DMS114 treated with DMSO at 0.1 percent for 48 hours (cell line): Measurements from ENCODE around the gene ADGRL3.
"Not testable (repeated sequence)": the region's sequence is repeated elsewhere in the genome, so short reads cannot be mapped to it uniquely, and the experiment has no call there.

Source experiments
- DNase-seq: peaks from one replicate; lab custom pipeline; 2025; ENCODE audit not compliant: unreplicated experiment; lab: John Stamatoyannopoulos, UW

Gene ADGRL3

DNA sequence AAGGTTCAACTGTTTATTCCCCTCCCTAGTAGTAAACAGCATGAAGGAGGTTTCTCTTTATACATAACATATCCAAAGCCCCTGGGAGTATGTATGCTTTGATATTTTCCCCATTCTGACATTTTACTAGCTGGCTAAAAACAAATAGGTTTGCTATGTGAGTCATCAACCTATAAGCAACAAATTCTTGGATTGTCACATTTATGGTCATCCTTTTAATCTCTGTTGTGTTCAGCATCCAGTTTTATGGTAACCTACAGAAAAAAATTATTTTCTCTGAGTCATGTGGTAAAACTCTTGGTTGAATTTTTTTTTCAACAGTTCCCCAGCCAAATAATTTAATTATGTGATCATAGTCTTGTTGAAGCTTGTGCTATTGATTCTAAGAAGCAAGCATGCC lies 734.1 kb downstream of the ADGRL3 start:
- no peak for DNase-seq

DNA sequence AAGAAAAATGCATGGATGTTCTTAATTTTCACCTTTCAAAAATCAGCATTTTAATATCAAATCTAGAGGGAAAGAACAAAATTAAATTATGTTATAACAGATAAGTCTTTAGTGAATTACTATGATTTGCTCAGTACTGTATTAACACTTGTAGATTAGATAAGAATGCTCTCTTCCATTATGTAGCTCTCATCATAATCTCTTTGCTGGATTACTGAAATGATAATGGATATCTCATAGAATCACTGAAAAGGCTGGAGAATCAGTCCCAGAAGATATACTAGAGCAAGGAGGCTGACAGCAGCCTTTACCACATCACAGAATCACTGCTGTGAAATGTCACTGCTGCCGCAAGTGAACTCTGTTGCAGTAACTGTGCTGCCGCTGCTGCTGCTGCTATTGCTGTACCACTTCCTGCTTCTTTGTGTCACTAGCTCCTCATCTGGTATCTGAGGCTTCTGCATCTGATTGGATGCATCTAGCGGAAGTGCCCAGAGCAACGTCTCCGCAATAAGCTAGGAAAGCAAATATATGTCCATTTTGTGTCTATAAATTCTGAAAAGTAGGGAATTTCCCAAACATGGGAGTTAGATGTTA lies 738.2 kb downstream of the ADGRL3 start:
- DNase-seq = no peak

DNA sequence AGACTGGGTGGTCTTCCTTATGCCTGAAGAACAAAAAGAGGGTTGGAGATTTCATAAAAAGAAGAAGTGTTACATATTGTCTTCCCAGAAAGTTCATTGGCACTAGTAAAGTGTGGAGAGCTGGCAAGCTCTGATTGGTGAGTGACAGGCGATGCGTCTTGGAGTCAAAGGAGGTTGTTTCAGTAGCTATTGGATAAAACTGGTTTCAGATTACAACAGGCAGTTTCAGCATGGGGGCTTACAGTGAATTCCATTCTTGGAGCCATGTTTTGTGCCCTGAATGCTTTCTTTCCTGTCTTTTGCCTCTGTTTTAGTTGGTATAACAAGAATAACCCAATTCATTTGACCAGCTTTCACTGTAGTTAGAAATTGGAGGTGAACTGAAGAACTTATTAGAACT lies 750.5 kb downstream of the ADGRL3 start:
- DNase-seq = no peak

DNA sequence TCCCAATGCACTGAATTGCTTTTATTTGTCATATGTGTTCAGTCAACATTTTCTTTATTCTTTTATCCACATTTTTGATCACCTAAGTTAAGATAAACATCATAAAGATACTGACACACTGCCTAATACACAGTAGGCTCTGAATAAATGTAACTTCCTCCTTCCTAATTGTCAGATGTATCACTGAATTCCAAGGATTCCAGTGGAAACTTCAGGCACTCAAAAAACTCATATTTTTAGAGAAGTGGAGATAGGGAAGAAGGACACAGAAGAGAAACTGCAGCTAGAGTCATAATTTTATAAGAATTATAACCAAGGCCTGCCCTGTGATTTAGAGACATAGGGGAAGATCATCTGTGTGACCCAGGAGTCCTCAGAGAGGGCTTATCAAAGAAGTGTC lies 753.3 kb downstream of the ADGRL3 start:
- DNase-seq = no peak

DNA sequence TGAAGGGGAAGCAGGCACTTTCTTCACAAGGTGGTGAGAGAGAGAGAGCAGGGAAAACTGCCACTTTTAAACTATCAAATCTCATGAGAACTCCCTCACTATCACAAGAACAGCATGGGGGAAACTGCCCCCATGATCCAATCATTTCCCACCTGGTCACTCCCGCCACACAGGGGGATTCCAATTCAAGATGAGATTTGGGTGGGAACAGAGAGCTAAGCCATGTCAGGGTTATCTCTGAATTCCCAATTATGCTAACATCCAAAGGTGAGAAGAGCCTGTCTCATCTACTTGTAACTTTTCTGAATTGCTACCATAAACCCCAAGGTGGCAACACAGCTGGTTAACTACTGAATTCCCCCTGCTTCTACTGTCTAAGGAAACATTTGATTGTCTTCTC lies 758.5 kb downstream of the ADGRL3 start:
- DNase-seq = no peak

DNA sequence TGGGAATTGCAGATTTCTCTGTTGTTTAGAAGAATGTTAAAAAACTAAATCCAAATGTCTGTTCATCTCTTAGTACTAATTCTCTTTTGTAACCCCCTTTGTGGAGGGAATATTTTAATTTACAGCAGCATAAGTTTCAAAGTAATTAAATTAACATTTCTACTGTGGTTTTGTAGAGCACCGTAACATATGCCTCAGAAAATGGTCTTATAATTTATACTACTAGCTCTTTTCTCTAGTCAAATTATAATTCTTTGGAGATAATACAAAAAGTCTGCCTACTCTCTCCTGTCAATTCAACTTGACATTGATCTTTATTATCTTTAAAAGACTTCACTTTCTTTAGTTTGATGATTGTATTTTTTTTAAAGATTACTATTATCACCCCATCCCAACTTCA lies 759.0 kb downstream of the ADGRL3 start:
- no peak for DNase-seq

DNA sequence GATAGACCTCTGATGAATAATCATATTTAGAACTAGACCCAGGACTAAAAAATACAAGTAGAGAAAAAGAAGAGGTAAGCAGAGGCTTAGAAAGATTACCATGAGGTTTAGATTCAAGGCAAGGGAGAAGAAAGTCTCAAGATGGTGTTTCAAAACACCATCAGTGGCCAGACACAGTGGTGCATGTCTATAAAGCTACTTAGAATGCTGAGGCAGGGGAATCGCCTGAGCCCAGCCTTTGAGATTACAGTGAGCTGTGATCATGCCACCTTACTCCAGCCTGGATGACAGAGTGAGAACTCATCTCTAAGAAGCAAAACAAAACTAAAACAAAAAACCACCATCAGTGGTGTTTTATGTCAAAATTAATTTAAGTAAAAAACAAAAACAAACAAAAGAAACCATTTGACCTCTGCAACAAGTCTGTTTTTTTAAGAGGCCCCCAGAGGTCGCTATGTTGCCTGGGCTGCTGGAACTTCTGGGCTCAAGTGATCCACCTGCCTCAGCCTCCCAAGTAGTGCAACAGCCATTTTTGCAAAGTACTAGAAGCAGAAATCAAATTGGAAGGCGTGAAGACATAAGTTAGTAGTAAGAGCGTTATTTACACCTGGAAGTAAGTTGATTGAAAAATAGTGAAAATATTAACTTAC lies 784.3 kb downstream of the ADGRL3 start:
- no peak for DNase-seq

DNA sequence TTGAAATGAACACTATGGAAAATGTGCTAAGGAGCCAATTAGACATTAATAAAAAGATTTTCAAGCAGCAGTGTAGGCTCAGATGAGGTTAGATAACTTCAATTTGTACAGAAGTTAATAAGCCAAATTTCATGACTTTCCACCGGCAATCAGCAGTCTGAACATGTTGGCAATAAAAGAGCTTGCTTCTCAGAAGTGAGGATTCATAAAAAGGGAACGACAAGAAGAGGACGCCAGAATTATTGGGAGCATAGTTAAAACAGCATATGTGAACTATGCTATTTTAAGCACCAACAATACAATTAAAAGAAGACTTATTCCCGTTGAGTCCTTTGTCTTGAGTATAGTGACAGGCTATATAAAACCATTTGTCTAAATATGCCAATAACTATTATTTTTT lies 785.3 kb downstream of the ADGRL3 start:
- DNase-seq = no peak

DNA sequence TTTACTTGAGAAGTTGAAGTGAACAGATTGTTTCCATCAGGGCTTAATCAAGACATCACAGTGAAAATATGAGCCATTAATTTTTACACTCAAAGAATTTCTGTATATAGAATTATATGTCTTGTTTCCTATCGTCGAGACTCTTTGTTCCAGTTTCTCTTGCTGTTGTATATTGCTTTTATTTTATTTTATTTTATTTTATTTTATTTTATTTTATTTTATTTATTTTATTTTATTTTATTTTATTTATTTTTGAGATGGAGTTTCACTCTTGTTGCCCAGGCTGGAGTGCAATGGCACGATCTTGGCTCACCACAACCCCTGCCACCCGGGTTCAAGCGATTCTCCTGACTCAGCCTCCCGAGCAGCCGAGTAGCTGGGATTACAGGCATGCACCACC lies 786.8 kb downstream of the ADGRL3 start:
- DNase-seq = not testable (repeated sequence)

DNA sequence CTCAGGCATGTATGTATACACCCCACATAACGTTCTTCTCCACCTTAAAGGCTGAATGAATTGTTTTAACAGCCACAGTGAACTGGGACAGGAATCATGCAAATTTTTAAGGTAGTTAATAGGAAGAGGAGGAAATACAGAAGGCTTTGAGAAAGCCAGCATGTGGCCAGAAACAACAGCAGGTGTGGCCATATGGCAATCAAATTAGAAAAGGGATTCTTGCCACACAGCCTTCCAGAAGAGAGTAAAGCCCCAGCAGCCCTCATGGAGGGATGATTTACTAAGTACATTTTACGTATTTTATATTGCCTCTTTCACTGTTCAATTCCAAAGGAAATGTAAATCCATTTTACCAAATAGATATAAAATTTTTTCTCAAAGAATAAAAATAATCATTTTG lies 792.2 kb downstream of the ADGRL3 start:
- no peak for DNase-seq

DNA sequence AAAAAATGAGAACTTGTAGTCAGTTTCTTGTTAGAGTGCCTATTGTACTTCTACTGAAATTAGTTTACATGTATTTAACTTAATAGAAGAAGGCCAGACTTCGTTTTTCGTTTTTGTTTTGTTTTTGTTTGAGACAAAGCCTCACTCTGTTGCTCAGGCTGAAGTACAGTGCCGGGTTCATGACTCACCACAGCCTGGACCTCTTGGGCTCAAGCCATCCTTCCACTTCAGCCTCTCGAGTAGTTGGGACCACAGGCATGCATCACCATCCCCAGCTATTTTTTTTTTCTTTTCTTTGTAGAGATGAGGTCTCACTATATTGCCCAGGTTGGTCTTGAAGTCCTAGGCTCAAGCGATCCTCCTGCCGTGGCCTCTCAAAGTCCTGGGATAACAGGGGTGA lies 793.9 kb downstream of the ADGRL3 start:
- no peak for DNase-seq

DNA sequence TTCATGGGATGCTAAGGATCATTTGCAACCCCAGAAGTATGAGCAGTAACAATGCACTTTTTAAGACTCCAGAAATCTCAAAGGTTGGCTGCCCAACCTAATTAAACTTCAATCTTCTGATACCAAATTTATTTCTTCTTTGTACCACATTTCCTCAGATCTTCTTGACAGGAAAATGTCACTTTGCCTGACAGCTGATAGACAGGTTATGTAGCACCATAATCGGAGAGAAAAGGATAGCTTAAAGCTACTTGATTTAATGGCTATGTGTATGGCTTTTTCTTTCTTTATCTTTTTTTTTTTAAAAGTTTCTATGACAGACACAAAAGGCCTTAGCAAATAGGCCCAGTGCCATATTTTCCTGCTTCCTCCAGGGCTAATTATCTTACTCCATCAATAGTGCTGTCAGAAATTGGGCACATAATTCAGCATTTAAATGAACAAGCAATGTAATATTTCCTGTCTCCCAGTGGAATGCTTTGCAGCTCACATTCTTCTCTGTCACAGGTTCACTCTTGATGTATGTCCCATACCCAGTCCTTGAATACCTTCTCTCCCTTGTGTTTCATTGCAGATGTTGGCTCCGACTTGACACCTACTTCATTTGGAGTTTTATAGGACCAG lies 795.7 kb downstream of the ADGRL3 start:
- DNase-seq = no peak

DNA sequence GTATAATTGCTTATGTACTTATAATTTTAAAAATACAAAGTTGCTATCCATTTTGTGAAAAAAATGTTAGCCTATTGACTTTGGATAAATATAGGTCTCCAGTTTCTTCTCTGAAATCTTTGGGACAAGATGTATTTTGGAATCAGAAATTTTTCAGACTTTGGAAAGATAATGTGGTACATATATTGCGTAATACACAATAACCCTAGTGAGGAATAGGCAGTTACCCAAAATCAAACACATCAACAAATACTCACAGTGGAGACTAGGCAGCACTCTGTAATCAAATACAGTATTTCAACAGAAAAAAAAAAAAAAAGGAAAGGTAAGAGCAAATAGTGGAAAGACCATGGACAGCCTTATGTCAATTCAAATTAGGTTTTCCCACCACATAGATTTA lies 796.8 kb downstream of the ADGRL3 start:
- no peak for DNase-seq

DNA sequence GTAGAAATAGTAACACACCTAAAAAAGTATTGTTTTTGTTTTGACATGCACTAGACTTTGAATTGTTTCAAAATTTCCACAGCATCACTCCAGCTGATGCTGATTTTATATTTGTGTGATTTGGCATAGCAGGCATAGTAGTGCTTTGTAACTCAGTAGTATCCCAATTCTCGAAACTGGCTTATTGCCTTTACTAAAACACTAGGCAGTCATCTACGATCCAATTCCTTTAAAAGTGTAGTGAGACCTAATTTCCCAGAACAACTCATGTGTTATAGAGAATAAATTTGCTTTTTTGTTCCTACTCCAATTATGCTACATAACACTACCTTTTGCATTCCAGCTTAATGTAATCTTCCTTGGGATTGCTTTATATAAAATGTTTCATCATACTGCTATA lies 797.7 kb downstream of the ADGRL3 start:
- DNase-seq = no peak

DNA sequence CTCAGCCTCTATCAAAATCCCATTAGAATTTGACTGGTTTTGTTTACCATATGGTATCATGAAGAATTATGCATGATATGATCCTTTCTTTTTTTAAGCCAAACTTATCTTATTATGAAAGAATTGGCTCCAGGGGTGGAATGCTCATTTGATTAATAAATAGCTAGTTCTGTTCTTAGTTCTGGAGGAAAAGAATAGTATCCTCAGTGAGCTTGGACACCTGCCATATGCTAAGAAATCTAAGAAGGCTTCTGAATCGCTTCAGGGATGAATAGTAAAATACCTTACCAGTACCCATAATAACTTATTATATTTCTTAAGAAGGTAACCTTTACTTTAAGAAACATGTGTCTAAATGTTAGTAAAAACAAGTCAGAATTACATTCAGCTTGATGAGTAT lies 803.6 kb downstream of the ADGRL3 start:
- no peak for DNase-seq

DNA sequence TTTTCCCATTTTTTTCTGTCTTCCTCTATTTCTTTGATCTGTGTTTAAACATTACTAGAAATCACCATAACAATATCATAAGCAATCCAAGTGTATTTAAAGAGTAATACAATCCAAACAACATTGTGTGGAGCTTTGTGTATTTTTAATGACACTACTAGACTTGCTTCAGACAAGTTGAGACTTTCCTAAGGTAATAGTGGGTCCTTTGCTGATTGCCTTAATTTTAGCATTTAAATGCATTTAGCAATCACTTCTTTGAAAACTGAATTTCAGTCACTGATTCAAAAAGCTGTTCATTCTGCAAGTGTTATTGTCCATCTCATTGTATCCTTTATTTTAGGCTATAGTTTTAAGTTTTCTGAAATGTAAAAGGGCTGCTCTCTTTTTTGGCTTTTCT lies 804.8 kb downstream of the ADGRL3 start:
- DNase-seq = no peak

DNA sequence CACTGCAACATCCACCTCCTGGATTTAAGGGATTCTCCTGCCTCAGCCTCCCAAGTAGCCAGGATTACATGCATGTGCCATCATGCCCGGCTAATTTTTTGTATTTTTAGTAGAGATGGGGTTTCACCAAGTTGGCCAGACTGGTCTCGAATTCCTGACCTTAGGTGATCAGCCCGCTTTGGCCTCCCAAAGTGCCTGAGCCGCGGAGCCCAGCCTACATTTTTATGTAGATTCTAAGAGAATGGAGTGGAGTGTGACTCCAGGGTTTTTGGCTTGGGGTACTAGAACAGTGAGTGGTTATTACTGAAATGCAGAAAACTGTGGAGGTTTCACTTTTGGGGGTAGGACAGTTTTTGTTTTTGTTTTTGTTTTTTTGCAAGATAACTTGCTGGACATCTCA lies 806.0 kb downstream of the ADGRL3 start:
- DNase-seq = no peak

DNA sequence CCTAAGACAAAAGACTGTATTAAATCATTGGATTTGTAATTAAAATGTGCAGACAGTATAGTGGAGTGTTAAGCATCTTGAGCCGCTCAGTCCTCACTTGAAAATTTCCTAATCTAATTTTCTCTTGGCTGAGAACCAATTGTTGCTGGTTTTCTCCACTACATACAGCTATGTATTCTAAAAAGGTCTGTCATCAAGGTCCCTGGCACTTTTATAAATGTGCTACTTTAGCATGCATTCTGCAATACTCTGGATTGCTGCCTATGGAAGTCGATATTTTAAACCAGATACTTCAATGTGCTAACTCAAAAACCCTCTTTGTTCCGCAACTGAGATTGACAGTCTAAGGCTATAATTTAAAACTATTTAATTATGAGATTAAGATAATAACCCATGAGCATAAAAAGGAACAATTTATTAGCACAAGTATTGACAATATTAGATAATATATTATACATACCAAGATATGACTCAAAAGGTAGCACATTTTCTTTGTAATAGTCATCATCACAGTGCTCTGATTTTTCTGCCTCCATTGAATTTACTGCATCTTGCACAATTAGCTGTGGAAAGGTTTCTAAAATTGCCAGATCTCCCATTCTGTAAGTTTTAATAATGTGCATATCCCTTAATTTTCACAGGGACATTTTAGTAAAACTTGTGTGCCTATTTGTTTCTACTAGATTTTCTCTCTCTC lies 815.1 kb downstream of the ADGRL3 start:
- no peak for DNase-seq

DNA sequence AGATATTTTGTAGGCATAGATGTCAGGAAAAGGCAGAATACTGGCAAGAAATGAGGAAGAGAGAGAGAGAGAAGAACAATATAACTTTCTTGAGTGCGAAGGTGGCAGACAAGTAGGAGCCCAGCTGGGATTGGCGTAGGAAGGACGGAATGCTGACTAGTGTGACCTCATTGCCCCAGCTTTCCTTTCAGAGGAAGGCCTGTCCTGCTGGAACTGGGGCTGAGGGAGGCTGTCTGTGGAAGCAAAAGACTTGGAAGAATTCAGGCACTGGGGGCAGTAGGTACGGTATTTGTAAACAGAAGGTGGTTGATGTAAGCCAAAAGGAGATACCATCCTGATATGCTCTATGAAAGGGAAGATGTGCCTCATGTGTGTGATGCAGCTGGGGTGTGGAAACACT lies 818.4 kb downstream of the ADGRL3 start:
- DNase-seq = no peak

DNA sequence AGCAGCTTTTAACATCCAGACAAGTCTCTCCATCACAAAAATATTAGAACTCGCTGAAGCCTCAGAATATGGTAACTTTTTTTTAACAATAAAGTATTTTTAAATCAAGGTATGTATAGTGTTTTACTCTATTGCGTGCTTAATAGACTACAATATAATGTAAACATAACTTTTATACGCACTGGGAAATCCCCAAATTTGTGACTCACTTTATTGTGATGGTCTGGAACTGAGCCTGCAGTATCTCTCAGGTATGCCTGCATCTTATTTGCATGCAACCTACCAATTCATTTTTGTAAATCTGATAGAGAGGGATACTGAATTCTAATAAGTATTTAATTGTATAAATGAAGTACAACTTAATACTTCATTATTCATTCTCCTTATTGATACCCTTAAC lies 823.5 kb downstream of the ADGRL3 start:
- no peak for DNase-seq

DNA sequence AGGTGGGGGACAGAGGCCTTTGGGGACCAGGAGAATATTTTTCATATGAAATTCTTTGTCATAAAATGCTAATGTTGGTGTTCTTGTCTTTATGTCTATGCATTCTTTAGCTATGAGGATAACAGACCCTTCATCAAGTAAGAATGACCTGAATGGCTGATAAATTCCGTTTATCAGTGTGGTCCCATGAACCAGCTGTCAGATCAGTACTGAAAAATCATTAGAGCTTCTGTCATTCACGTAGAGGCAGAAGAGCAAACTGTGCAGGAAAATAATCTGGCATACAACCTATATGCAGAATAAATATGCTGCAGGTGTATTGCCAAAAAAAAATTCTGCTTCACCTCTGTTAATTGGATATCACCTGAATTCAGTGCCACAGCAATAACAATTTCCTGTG lies 828.6 kb downstream of the ADGRL3 start:
- no peak for DNase-seq

DNA sequence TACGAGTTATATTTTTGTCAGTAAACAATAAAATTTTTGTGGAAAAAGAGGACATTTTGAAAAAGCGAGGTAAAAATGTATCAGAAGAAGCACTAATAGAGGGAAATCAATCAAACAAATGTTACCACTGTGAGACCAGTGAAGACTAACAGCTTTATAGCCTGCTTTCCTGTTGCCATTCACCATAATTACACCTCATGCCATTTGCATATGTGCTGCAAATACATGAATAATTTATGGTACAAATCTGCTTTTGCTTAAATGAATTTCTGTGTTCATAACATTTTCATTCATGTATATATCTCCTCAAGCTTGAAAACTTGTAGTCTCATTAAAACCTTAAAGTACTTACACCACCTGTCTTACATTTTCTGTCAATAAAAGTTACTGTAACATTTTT lies 830.8 kb downstream of the ADGRL3 start:
- no peak for DNase-seq
